ENCODE results near the gene NAP1L5.

The NAP1L5 gene

DNA sequence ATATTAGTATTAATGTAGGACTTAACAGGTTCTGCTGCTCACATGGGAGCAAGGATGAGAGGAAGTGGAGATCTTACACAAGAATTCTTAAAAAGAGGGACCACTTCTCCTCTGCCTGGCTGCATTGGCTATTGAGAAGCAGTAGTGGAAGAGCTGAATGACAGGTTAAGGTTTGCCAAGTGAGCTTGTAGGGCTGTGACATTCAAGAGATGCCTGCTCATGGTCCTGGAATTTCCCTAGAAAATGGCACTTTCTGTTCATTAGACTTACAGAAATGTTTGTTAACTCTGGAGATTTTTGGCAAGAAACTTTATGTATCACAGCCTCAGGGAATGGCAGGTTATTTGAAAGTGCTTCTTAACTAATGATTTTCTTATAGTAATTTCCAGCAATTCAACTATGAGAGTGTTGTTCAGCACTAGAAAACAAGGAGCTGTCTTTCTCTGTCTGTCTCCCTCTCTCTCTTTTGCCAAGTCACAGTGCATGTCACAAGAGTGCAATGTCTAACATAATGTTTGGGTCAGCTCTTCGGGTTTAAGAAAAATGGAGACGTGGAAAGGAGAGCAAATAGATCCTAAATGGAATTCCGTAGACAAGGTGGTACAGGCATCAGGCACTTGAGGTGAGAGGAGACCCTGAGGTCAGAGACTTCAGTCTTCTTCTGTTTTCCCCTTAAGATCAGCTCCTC, 8.3 kb upstream of the NAP1L5 start:
- no peak for TF ChIP-seq ZNF274 (IDR thresholded peaks at IDR 0.05; ENCODE audit: low read depth, low read length)

DNA sequence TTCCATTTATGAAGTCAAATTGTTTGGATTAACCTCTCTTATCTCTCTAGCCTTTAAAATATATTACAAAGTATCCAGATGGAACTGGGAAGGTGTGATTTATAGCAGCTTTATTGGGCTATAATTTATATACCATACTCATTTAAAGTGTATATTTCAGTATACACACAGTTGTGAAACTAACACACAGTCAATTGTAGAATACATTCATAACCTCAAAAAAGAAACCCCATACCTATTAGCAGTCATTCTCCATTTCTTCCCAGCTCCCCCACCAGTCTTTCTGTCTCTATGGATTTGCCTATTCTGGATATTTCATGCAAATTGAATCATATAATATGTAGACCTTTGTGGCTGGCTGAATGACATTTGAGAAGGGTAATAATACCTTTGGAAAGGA, 7.6 kb upstream of the NAP1L5 start:
- no peak for TF ChIP-seq ZNF274 (IDR thresholded peaks at IDR 0.05; ENCODE audit: low read depth, low read length)
- H3K4me3 ChIP-seq (ENCODE audit: low read length) = no peak overlapping the region

More for the DNA sequence above, 8.3 kb upstream of the NAP1L5 start:
- no peak overlapping the region for H3K4me3 ChIP-seq (ENCODE audit: low read length)

DNA sequence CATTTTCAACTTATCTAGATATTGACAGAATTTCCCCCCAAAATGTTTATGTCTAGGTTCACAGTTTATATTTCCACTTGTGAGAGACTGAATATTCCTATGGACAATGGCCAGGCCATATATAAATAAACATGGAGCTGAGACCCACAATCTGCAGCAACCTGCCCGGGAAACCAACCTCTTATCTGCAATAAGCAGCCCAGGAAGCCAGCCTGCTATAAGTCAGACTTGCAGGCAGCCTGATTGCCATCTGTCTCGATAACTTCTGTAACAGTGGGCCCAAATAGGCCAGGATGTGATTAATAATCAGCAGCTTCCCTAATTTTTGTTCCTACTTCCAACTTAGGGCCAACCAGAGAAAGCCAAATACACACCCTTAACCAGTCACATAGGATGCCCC, 5.2 kb upstream of the NAP1L5 start:
- no peak for TF ChIP-seq ZNF274 (IDR thresholded peaks at IDR 0.05; ENCODE audit: low read depth, low read length)
- no peak overlapping the region for H3K4me3 ChIP-seq (ENCODE audit: low read length)

DNA sequence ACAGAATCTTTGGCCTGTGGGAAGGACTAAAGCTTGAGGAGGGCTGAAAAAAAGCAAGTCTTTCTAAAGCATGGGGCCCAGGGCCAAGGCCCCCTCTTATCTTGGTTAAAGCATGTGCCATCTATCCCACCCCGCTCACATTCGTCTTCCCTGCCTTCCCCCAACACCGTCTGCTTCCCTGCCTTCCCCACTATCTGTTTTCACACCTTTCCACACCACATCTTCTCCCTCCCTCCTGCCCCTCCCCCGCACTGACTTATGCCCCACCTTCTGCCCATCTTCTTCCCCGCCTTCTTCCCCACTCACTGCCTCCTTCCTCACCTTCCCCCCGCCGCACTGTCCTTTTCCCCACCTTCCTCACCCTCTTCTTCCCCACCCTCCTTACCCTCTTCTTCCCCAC, 890 bp upstream of the NAP1L5 start:
- no peak overlapping the region for H3K4me3 ChIP-seq (ENCODE audit: low read length)
- TF ChIP-seq ZNF274 (IDR thresholded peaks at IDR 0.05; ENCODE audit: low read depth, low read length) = no peak

DNA sequence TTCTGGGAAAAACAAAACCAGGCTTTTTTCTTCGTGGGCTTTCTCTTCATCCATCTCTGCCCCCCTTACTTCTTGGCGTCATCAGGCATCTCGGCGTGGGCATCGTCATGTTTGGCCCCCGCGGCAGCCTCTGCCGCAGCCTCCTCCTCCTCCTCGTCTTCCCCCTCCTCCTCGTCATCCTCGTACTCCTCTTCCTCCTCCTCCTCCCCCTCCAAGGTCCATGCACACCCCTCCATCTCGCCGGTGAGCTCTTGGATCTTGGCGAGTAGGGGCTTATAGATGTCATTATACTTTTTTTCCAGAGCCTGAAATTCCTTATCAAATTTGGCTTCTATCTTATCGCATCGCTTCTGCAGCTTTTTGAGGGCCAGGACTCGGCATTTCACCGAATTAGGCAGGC, 488 bp downstream of the NAP1L5 start:
- no peak for TF ChIP-seq ZNF274 (IDR thresholded peaks at IDR 0.05; ENCODE audit: low read depth, low read length)
- peak overlapping the region; percentile 52; the same call in 1 of the 2 replicates for H3K4me3 ChIP-seq (ENCODE audit: low read length)

DNA sequence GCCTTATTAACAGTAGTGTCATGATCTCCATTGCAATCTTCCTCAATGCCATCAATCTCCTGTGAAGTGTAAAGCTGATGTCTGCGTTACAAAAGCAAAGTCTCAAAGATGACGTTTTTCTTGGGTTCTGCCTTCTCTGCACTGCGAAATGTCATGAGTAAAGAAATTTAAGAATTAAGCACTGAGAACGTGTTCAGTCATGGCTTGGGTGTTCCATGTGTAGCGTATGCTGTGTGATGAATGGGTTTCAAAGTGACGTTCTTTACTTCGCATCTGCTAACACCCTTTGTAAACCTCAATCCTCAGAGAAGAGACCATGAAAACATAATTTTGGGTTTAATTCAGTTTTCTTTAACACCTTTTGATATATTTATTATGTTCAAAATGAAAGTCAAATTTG, 999 bp downstream of the NAP1L5 start:
- no peak for TF ChIP-seq ZNF274 (IDR thresholded peaks at IDR 0.05; ENCODE audit: low read depth, low read length)
- no peak overlapping the region for H3K4me3 ChIP-seq (ENCODE audit: low read length)

DNA sequence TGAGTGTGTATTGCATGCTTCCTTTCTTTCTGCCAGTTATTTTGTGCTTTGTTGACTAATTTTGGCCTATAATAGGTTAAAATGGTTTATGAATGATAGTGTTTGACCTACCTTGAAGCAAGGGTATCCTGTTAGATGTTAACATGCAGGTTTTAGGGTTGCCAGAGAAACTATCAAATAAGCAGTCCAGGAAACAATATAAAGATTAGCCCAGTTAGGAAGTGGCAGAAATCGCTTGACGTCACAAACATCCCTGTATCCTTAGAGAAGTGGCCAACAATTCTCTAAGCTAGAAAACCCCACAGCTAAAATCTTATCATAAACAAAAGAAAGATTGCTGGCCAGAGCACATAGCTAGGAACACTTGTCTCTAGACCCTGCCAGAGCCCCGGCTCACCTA, 3.8 kb downstream of the NAP1L5 start:
- H3K4me3 ChIP-seq (ENCODE audit: low read length) = no peak overlapping the region

DNA sequence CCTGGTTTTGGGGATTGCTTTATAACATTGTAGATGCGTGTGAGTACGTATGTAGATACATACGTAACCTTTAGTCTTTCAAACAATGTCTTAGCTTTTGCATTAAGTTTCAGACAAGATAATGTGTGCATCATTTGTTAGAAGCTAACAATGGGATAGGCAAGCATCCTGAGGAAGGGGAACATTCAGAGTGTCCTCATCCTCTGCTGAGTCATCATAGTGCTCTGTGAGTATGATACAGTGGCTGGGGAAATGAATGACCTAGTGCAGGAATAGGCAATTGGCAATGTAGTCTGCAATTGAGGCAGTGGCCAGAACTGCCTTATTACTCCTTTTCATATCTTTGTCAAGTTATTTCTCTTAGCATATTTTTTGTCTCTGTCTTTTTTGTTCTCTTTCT, 7.3 kb downstream of the NAP1L5 start:
- H3K4me3 ChIP-seq (ENCODE audit: low read length) = no peak overlapping the region
- TF ChIP-seq ZNF274 (IDR thresholded peaks at IDR 0.05; ENCODE audit: low read depth, low read length) = no peak

More for the DNA sequence above, 3.8 kb downstream of the NAP1L5 start:
- TF ChIP-seq ZNF274 (IDR thresholded peaks at IDR 0.05; ENCODE audit: low read depth, low read length) = no peak

DNA sequence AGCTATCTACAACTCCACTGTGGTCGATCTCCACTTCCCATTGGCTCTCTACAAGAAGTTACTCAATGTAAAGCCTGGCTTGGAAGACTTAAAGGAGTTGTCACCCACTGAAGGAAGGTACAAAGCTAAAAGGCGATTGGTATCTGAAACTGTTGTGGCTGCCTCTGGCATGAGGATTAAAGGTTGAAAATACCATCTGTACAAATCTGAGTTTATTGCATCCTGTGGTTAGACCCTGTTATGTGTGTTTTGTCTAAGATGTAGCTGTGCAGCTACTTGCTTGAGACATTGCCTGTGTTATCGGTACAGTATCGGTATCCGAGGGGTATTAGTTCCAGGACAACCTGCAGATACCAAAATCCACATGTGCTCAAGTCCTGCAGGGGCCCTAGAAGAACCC, 16.4 kb downstream of the NAP1L5 start:
- TF ChIP-seq ZNF274 (IDR thresholded peaks at IDR 0.05; ENCODE audit: low read depth, low read length) = no peak
- no peak overlapping the region for H3K4me3 ChIP-seq (ENCODE audit: low read length)

DNA sequence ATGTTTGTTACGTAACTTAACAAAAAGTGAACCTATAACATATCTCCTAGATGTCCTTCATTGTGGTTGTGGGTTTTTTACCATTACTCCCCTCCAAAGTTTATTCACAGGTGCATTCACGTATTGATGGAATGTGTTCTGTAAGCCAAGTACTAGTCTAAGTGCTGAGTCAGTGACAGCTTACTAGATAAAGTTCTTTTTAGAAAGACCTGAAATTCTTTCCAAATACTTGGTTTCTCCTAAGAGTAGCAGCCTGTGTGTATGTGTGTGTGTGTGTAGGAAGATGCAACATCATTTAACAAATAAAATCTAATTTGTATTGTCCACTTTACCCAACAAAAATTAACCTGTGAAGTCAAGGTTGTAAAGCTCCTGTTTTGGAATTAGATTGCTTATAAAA, 22.1 kb downstream of the NAP1L5 start:
- no peak for TF ChIP-seq ZNF274 (IDR thresholded peaks at IDR 0.05; ENCODE audit: low read depth, low read length)
- H3K4me3 ChIP-seq (ENCODE audit: low read length) = no peak overlapping the region

DNA sequence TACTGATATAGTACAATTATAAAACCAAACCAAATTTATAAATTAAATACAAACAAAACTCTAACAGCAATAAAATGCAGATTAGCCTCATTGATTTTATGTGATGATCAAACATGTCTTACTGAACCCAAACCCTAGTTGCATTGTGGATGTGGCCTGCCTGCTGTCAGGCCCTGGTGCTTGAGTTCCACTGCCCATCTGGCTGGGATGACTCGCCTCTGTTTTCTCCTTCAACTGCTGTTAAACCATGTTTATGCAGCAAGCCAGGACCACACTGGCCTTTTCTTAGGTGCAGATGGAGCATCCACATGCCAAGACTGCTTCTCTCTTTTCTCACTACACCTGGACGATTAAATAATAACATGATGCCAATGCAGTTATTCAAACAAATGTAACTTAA, 22.6 kb downstream of the NAP1L5 start:
- TF ChIP-seq ZNF274 (IDR thresholded peaks at IDR 0.05; ENCODE audit: low read depth, low read length) = no peak
- no peak overlapping the region for H3K4me3 ChIP-seq (ENCODE audit: low read length)

DNA sequence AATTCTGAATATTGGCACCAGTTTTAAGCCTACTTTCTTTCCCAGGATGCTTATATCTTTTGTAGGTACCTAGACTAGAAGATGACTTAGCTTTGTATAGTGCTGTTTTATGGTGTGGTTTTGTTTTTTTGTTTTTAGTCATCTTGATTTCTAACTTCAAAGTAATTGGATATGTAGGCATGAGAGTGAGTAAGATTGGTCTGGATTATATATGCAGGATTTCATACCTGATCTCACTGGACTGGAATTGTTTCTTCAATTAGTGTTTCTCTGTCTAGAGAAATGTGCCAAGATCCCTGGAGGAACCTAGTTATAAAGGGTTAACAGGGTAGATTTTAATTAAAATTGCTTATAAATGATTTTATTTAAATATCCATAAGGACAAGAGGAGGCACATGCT, 23.1 kb downstream of the NAP1L5 start:
- H3K4me3 ChIP-seq (ENCODE audit: low read length) = no peak overlapping the region
- no peak for TF ChIP-seq ZNF274 (IDR thresholded peaks at IDR 0.05; ENCODE audit: low read depth, low read length)

DNA sequence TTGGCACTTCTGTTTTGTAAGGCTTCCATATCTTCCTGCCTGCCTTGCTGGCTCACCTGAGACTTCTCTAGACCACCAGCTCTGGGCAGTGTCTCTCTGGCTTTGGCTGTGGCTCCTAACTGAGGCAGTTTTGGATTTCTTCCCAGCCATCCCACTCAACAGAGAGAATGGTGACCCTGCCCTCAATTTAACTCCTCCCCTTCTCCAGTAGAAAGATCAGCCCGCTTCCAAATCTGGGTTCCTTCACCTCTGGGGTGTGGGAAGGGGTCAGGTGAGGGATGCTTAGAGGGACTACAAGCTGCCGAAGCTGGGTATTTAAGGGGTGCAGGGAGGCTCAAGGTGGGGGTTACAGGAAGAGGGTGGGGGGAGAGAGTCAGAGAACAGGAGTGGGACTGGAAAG, 23.7 kb downstream of the NAP1L5 start:
- no peak for TF ChIP-seq ZNF274 (IDR thresholded peaks at IDR 0.05; ENCODE audit: low read depth, low read length)
- no peak overlapping the region for H3K4me3 ChIP-seq (ENCODE audit: low read length)

DNA sequence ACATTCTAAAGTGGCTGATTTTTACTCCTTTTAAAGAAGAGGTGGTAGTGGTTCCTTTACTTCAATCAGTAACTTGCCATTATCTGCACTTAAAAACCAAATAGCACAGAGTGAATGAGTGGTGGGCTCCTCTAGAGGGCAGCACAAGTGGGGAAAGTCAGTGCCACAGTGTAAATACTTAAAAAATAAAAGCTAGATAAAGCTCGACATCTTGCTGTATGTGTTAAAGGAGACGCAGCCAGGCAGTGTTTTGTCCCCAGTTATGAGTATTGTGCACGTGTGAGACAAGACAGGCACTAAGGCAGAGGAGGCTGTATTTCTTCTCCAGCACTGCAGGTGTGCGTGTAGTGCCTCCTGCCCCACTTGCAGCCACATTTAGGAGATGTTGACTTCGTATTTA, 24.6 kb downstream of the NAP1L5 start:
- TF ChIP-seq ZNF274 (IDR thresholded peaks at IDR 0.05; ENCODE audit: low read depth, low read length) = no peak
- H3K4me3 ChIP-seq (ENCODE audit: low read length) = no peak overlapping the region

DNA sequence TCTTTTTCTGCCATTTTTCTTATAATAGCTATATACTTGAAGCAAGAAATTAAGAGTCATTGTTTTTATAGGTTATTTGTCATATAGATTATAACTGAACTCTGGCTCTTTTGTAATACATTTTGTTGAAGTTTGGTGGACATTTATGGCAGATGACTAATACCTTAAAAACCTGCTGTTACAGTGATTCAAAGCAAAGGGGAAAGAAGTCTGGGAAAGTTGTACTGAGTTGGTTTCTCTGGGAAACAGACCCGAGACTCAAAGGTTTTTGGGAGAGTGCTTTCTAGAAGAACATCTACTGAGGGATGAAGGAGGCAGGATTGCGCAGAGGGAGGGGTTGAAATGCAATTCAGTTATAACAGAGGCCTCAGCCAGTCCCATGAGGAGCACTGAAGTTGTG, 35.9 kb downstream of the NAP1L5 start:
- H3K4me3 ChIP-seq (ENCODE audit: low read length) = no peak overlapping the region

More for the DNA sequence above, 35.9 kb downstream of the NAP1L5 start:
- no peak for TF ChIP-seq ZNF274 (IDR thresholded peaks at IDR 0.05; ENCODE audit: low read depth, low read length)
